Kidney (tissue), 14 donors: Measurements from ENCODE around the gene SCYL3. TPM values are rescaled to one million over a fixed set of nuclear protein-coding genes. Genes with fewer than 3 reads are reported as not detected.

ENCODE experiments used
- DNase-seq, 5 donors: peaks; one replicate each; pipeline ENCODE4 v3.0.0-alpha.2; 2013 to 2020
- FAIRE-seq: peaks from 2 replicates; lab custom pipeline; 2012; peaks lifted over from hg19 to GRCh38; lab: Jason Lieb, UNC
- H3K27ac ChIP-seq, 2 donors: one replicate each; pipeline ENCODE4 v1.7.0; 2013; ENCODE audit warnings: low read depth in 2 of 2, low read length in 2 of 2, inconsistent platforms in 1 of 2
- H3K27me3 ChIP-seq: one replicate; pipeline ENCODE4 v1.7.1; 2013; ENCODE audit warnings: low read length, inconsistent platforms; ENCODE audit not compliant: control insufficient read depth, insufficient read depth
- H3K36me3 ChIP-seq, 3 donors: one replicate each; pipeline versions ENCODE4 v1.7.0 to v1.7.1; 2013; ENCODE audit warnings: low read length in 3 of 3, control low read depth in 1 of 3, inconsistent platforms in 1 of 3; ENCODE audit not compliant: insufficient read depth in 3 of 3, control insufficient read depth in 2 of 3
- H3K4me1 ChIP-seq, 3 donors: one replicate each; pipeline versions ENCODE4 v1.7.0 to v1.7.1; 2013; ENCODE audit warnings: low read length in 3 of 3, inconsistent platforms in 1 of 3, low read depth in 1 of 3; ENCODE audit not compliant: control insufficient read depth in 2 of 3, insufficient read depth in 2 of 3
- H3K4me3 ChIP-seq, 3 donors: one replicate each; pipeline versions ENCODE4 v1.7.0 to v1.8.1; 2013; ENCODE audit warnings: low read length in 3 of 3, control low read depth in 1 of 3, inconsistent platforms in 1 of 3
- H3K9ac ChIP-seq, 3 donors: one replicate each; pipeline versions ENCODE4 v1.7.0 to v1.7.1; 2013; ENCODE audit warnings: low read length in 3 of 3, control low read depth in 1 of 3, inconsistent platforms in 1 of 3
- H3K9me3 ChIP-seq, 3 donors: one replicate each; pipeline versions ENCODE4 v1.7.0 to v1.7.1; 2013; ENCODE audit warnings: low read length in 3 of 3, control low read depth in 1 of 3, inconsistent platforms in 1 of 3; ENCODE audit not compliant: control insufficient read depth in 2 of 3, insufficient read depth in 1 of 3
- intact Hi-C: fragments of 100-400 bp; cut with DNase I; formaldehyde crosslinking; loops from one replicate; pipeline ENCODE4 v1.11.1; 2022
- polyA plus RNA-seq: library from polyadenylated mRNA; stranded (reverse); fragments of 350-450 nt; fragmentation: Illumina TruSeq; extraction: RNeasy Lipid Tissue Mini Kit (QIAGEN cat#74804); gene quantifications from one replicate; pipeline ENCODE4 v1.2.3, GENCODE V29; 2014; ENCODE audit warnings: low read depth, low replicate concordance; ENCODE audit not compliant: insufficient read depth
- total RNA-seq: library from RNA; stranded (reverse); fragmentation: NEBNext Ultra II Directional; extraction: Animal tissue kit (Norgen Biotek cat#: 25700); gene quantifications from one replicate; pipeline ENCODE4 v1.2.1, GENCODE V29; 2021
- TF ChIP-seq, protein P1 (sequence below): IDR thresholded peaks from 3 replicates; pipeline ENCODE4 v1.5.1; 2012; ENCODE audit warnings: mild to moderate bottlenecking, moderate library complexity, borderline replicate concordance; ENCODE audit not compliant: insufficient read depth; ENCODE audit errors: extremely low read depth
- donor health status: control.
- donor health status: control.
- donor health status: control.
- donor health status: control.
- donor health status: control.
- donor health status: DM: yes; HTN: yes; CAD: no.
- donor health status: Normal renal cell carcinoma (clear cell type).

SCYL3 gene
- total and polyA plus RNA-seq, 2 donors from 2014 or later = 5.6 to 14.8 TPM

DNA sequence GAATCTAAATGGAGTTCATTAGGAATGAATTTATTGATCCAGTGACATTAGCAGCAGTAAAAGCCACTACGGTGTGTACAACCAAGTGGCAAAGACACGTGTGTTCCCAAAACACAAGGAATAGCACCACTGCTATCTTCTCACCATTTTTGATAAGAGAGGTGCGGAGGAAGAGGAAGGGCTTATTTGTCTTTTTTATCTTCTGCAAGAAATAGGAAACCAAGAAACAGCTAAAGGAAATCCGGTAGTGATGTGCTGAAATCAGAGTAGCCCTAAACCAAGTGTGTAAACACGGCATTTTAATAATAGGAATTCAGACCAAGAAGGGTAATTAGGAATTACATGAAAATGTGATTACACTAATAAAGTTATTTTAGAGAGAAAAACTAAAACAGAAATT lies 9.1 kb upstream of the SCYL3 start:
- Histone ChIP-seq H3K27ac (no peak overlapping the region), H3K36me3 (no peaks in the 10 kb centered on the region), H3K9me3 (no peaks in the 10 kb centered on the region), H3K4me3 (no peak overlapping the region), H3K9ac (no peak overlapping the region), H3K27me3 (no peaks in the 10 kb centered on the region), H3K4me1 (no peaks in the 10 kb centered on the region)
- intact Hi-C loops = no loop called here
- no peak for FAIRE-seq
- TF ChIP-seq, protein P1, sequence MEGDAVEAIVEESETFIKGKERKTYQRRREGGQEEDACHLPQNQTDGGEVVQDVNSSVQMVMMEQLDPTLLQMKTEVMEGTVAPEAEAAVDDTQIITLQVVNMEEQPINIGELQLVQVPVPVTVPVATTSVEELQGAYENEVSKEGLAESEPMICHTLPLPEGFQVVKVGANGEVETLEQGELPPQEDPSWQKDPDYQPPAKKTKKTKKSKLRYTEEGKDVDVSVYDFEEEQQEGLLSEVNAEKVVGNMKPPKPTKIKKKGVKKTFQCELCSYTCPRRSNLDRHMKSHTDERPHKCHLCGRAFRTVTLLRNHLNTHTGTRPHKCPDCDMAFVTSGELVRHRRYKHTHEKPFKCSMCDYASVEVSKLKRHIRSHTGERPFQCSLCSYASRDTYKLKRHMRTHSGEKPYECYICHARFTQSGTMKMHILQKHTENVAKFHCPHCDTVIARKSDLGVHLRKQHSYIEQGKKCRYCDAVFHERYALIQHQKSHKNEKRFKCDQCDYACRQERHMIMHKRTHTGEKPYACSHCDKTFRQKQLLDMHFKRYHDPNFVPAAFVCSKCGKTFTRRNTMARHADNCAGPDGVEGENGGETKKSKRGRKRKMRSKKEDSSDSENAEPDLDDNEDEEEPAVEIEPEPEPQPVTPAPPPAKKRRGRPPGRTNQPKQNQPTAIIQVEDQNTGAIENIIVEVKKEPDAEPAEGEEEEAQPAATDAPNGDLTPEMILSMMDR = no peak
- no peak for DNase-seq

DNA sequence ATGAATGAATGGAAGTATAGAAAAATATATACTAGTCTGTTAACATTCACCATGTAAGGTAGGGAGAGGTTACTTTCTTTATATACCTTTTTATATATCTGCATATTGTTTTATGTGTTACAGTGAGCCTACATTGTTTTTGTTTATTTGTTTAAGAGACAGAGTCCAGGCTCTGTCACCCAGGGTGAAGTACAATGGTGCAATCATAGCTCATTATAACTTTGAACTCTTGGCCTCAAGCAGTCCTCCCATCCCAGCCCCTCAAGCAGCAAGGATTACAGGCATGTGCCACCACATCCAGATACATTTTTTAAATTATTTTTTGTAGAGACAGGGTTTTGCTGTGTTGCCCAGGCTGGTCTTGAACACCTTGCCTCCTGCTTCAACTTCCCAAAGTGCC lies 7.4 kb upstream of the SCYL3 start:
- FAIRE-seq (no peak), DNase-seq (no peak)
- intact Hi-C loops = no loop called here
- TF ChIP-seq, protein P1 = no peak
- H3K4me3 ChIP-seq = no peak overlapping the region
- no peaks in the 10 kb centered on the region for H3K4me1 ChIP-seq
- no peaks in the 10 kb centered on the region for H3K27me3 ChIP-seq
- no peak overlapping the region for H3K27ac ChIP-seq
- H3K9me3 ChIP-seq = no peaks in the 10 kb centered on the region
- H3K9ac ChIP-seq = no peak overlapping the region
- no peaks in the 10 kb centered on the region for H3K36me3 ChIP-seq

- TF ChIP-seq, protein P1 = no peak
- no peak overlapping the region for H3K9ac ChIP-seq
- no peak overlapping the region for H3K4me3 ChIP-seq
- intact Hi-C loops = no loop called here
- no peaks in the 10 kb centered on the region for H3K36me3 ChIP-seq
- H3K27me3 ChIP-seq = no peaks in the 10 kb centered on the region
- DNase-seq = no peak
- no peak overlapping the region for H3K27ac ChIP-seq
- no peaks in the 10 kb centered on the region for H3K4me1 ChIP-seq
- no peak for FAIRE-seq
- no peaks in the 10 kb centered on the region for H3K9me3 ChIP-seq
These were observed 6.9 kb upstream of the SCYL3 start for GRCh38 chr1:169900571-169900970.
